ENCODE results near the gene DIAPH2. TPM values are rescaled to one million over a fixed set of nuclear protein-coding genes. Genes with fewer than 3 reads are reported as not detected.

Gene DIAPH2
- total RNA-seq, 2 donors from 2014 or later, result 19.1 to 31.9 TPM

DNA sequence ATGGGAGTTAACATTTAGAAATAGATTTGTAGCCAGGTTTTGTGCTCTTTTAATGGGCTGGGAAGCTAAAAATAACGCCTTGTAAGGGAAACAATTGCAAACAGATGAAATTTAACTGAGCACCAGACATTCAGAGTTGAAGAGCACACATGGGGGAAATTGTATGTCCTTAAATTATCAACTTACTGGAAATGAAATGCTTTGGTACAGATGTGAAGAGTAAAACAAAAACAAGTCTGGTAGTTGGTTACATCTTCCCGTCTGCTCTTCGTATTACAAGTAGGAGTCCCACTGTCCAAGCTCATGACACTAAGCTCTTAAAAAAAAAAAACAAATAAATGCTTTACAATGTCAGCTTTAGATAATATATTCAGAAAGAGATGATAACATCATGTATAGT is 139.5 kb downstream of the DIAPH2 start:
- Histone ChIP-seq H3K4me1 (no peaks in the 10 kb centered on the region), H3K27me3 (no peaks in the 10 kb centered on the region), H3K9ac (ENCODE audit: low read depth in 2 of 2, low read length in 2 of 2) (no peak overlapping the region), H3K9me3 (no peaks in the 10 kb centered on the region), H3K4me3 (no peak overlapping the region), H3K36me3 (no peaks in the 10 kb centered on the region), H3K27ac (no peak overlapping the region)
- TF ChIP-seq, protein P1, sequence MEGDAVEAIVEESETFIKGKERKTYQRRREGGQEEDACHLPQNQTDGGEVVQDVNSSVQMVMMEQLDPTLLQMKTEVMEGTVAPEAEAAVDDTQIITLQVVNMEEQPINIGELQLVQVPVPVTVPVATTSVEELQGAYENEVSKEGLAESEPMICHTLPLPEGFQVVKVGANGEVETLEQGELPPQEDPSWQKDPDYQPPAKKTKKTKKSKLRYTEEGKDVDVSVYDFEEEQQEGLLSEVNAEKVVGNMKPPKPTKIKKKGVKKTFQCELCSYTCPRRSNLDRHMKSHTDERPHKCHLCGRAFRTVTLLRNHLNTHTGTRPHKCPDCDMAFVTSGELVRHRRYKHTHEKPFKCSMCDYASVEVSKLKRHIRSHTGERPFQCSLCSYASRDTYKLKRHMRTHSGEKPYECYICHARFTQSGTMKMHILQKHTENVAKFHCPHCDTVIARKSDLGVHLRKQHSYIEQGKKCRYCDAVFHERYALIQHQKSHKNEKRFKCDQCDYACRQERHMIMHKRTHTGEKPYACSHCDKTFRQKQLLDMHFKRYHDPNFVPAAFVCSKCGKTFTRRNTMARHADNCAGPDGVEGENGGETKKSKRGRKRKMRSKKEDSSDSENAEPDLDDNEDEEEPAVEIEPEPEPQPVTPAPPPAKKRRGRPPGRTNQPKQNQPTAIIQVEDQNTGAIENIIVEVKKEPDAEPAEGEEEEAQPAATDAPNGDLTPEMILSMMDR (IDR thresholded peaks at IDR 0.05), result no peak
- intact Hi-C loops (cut with DNase I), result no loop called here
- no peak for DNase-seq

DNA sequence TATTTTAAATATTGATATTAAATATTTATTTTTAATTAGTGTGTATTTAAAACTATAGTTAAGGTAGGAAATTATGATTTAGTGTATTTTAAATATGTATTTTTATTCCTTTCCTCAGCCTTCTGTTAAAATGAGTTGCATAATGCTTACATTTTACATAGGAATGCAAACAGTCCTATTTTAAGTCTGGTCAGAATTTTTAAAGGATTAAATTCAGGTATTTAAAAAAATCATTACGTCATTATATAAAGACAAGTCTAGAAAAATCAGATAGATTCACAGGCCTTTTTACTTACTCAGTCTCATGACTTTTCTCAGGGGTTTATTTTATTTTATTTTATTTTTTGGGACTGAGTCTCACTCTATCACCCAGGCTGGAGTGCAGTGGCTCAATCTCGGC is 148.7 kb downstream of the DIAPH2 start:
- DNase-seq, result no peak
- Histone ChIP-seq H3K4me3 (no peak overlapping the region), H3K36me3 (no peaks in the 10 kb centered on the region), H3K27ac (no peak overlapping the region), H3K4me1 (no peaks in the 10 kb centered on the region), H3K9me3 (no peaks in the 10 kb centered on the region), H3K27me3 (no peaks in the 10 kb centered on the region), H3K9ac (ENCODE audit: low read depth in 2 of 2, low read length in 2 of 2) (no peak overlapping the region)
- TF ChIP-seq, protein P1 (IDR thresholded peaks at IDR 0.05), result no peak
- intact Hi-C loops (cut with DNase I), result no loop called here

DNA sequence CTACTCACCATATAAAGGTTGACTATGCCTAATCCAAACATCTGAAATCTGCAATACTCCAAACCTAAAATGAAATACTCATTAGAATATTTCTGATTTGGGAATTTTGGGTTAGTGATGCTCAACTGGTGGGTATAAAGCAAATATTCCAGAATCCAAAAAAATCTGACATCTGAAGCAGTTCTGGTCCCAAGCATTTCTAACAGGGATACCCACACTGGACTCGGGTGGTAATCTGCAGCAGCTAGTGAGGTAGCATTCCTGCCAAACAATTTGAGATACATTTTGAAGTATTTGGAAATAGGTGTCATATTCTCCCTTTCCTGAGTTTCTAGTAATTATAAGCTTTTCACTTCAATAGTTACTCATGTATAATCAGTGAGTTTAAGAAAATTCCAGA is 149.5 kb downstream of the DIAPH2 start:
- TF ChIP-seq, protein P1 (IDR thresholded peaks at IDR 0.05), result no peak
- no peaks in the 10 kb centered on the region for H3K9me3 ChIP-seq
- no peak overlapping the region for H3K9ac ChIP-seq (ENCODE audit: low read depth in 2 of 2, low read length in 2 of 2)
- intact Hi-C loops (cut with DNase I), result no loop called here
- no peak overlapping the region for H3K4me3 ChIP-seq
- no peaks in the 10 kb centered on the region for H3K4me1 ChIP-seq
- no peaks in the 10 kb centered on the region for H3K36me3 ChIP-seq
- H3K27ac ChIP-seq, result no peak overlapping the region
- H3K27me3 ChIP-seq, result no peaks in the 10 kb centered on the region
- no peak for DNase-seq

DNA sequence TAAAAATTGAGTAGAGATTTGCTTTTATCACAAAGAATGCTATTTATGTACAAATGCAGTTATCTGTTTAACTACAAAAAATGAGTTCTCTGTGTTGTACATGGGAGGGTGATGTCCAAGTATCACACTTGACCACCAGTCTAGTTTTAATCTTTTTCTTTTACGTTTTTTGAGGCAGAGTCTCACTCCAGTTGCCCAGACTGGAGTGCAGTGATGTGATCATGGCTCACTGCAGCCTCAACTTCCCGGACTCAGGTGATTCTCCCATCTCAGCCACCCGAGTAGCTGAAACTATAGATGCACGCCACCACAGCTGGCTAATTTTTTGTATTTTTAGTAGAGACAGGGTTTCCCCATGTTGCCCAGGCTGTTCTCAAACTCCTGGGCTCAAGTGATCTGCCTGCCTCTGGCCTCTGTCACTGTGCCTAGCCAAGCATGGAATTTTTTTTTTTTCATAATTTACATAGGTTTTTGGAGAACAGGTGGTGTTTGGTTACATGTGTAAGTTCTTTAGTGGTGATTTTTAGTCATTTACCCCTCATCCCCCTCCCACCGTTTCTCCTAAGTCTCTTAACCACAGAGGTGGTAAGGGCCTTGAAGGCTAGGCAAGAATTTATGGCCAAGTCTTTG is 151.1 kb downstream of the DIAPH2 start:
- Histone ChIP-seq H3K9ac (ENCODE audit: low read depth in 2 of 2, low read length in 2 of 2) (no peak overlapping the region), H3K36me3 (no peaks in the 10 kb centered on the region), H3K27me3 (no peaks in the 10 kb centered on the region), H3K4me3 (no peak overlapping the region), H3K27ac (no peak overlapping the region), H3K9me3 (no peaks in the 10 kb centered on the region), H3K4me1 (no peaks in the 10 kb centered on the region)
- TF ChIP-seq, protein P1 (IDR thresholded peaks at IDR 0.05), result no peak
- no peak for DNase-seq
- intact Hi-C loops (cut with DNase I), result no loop called here

DNA sequence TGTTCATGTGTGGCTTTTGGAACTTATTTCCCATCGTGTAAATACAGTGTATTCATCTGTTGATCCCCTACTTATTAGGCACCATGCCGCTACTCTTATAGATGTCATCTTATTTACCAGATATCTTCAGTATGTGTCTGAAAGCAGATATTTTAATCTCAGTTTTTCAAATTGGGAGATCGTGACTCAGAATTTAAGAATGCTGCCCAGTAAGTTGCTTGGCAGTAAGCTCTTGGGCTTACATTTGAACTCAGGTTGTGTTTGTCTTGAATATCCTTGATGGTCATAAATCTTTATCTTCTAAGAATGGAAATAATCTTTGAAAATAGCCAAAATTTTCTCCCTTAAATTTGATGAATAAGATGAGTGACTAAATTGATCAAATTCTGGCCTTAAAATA is 153.2 kb downstream of the DIAPH2 start:
- no peak overlapping the region for H3K9ac ChIP-seq (ENCODE audit: low read depth in 2 of 2, low read length in 2 of 2)
- no peak for DNase-seq
- H3K4me3 ChIP-seq, result no peak overlapping the region
- no peaks in the 10 kb centered on the region for H3K36me3 ChIP-seq
- H3K4me1 ChIP-seq, result no peaks in the 10 kb centered on the region
- intact Hi-C loops (cut with DNase I), result no loop called here
- H3K27me3 ChIP-seq, result no peaks in the 10 kb centered on the region
- TF ChIP-seq, protein P1 (IDR thresholded peaks at IDR 0.05), result no peak
- H3K27ac ChIP-seq, result no peak overlapping the region
- H3K9me3 ChIP-seq, result no peaks in the 10 kb centered on the region
